PC-9 (cell line): ENCODE results near the gene SNAP91.
"Not testable (repeated sequence)": the region's sequence is repeated elsewhere in the genome, so short reads cannot be mapped to it uniquely, and the experiment has no call there.

Experiments used
- EZH2 ChIP-seq: fragments of 200-600 bp; sonication (generic); IDR thresholded peaks from 2 replicates; pipeline ENCODE4 v1.8.0; 2017; ENCODE audit warnings: antibody characterized with exemption, low read depth
- TF ChIP-seq, protein P1 (sequence below): fragments of 200-600 bp; sonication (generic); conservative IDR thresholded peaks from 2 replicates; pipeline ENCODE4 v1.6.1; 2017; ENCODE audit warnings: mixed run types, antibody characterized with exemption, mild to moderate bottlenecking, moderate library complexity

DNA sequence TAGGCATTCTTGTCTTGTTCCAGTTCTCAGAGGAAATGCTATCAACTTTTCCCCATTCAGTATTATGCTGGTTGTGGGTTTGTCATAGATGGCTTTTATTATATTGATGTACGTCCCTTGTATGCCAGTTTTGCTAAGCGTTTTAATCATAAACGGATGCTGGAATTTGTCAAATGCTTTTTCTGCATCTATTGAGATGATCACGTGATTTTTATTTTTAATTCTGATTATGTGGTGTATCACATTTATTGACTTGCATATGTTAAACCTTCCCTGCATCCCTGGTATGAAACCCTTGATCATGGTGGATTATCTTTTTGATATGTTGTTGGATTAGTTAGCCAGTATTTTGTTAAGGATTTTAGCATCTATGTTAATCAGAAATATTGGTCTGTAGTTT, 79.0 kb downstream of the SNAP91 start:
- TF ChIP-seq, protein P1, sequence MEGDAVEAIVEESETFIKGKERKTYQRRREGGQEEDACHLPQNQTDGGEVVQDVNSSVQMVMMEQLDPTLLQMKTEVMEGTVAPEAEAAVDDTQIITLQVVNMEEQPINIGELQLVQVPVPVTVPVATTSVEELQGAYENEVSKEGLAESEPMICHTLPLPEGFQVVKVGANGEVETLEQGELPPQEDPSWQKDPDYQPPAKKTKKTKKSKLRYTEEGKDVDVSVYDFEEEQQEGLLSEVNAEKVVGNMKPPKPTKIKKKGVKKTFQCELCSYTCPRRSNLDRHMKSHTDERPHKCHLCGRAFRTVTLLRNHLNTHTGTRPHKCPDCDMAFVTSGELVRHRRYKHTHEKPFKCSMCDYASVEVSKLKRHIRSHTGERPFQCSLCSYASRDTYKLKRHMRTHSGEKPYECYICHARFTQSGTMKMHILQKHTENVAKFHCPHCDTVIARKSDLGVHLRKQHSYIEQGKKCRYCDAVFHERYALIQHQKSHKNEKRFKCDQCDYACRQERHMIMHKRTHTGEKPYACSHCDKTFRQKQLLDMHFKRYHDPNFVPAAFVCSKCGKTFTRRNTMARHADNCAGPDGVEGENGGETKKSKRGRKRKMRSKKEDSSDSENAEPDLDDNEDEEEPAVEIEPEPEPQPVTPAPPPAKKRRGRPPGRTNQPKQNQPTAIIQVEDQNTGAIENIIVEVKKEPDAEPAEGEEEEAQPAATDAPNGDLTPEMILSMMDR: not testable (repeated sequence)
- TF ChIP-seq EZH2: not testable (repeated sequence)
